ENCODE measurements around the gene RPRM. TPM values are rescaled to one million over a fixed set of nuclear protein-coding genes. Genes with fewer than 3 reads are reported as not detected.
"Not testable (repeated sequence)": the region's sequence is repeated elsewhere in the genome, so short reads cannot be mapped to it uniquely, and the experiment has no call there.

Gene RPRM
- total and polyA plus RNA-seq, 4 donors = not detected

- no peak for TF ChIP-seq ATF3 (IDR thresholded peaks at IDR 0.05)
Observed at GRCh38 chr2:153510996-153511395, 32.4 kb upstream of the RPRM start (continued).

- no peak for DNase-seq (ENCODE audit: low spot score)
- Histone ChIP-seq H3K27ac (ENCODE audit: low read depth in 1 of 2, low read length in 2 of 2) (no peak overlapping the region), H3K4me1 (ENCODE audit: control insufficient read depth in 4 of 4, insufficient read depth in 4 of 4, low read length in 3 of 4) (no peaks in the 10 kb centered on the region), H3K9me3 (ENCODE audit: control insufficient read depth in 4 of 4, low read length in 3 of 4) (no peaks in the 10 kb centered on the region), H3K36me3 (ENCODE audit: control insufficient read depth in 4 of 4, insufficient read depth in 3 of 4, low read depth in 1 of 4, low read length in 3 of 4) (no peaks in the 10 kb centered on the region), H3K9ac (ENCODE audit: low read depth in 1 of 2, low read length in 2 of 2) (no peak overlapping the region), H3K4me3 (ENCODE audit: low read depth in 1 of 3, low read length in 3 of 3) (no peak overlapping the region), H3K27me3 (ENCODE audit: control insufficient read depth in 4 of 4, insufficient read depth in 4 of 4, low read length in 3 of 4) (peaks cover 0 to 6% (median 0%) of the 10 kb centered on the region in 4 donors)
- 86% methylated on average over 15 of the region's 15 CpGs for WGBS
- no peak for TF ChIP-seq ATF3 (IDR thresholded peaks at IDR 0.05)
- TF ChIP-seq YY1 (IDR thresholded peaks at IDR 0.05) = no peak
- no peak for TF ChIP-seq REST (IDR thresholded peaks at IDR 0.05)
- no peak for TF ChIP-seq NR2F2 (IDR thresholded peaks at IDR 0.05)
- no peak for TF ChIP-seq RAD21 (IDR thresholded peaks at IDR 0.05)
- TF ChIP-seq FOXA2 (IDR thresholded peaks at IDR 0.05) = no peak
- no peak for TF ChIP-seq FOXA1 (IDR thresholded peaks at IDR 0.05)
- no peak for TF ChIP-seq ZBTB33 (IDR thresholded peaks at IDR 0.05)
- TF ChIP-seq HNF4A (conservative IDR thresholded peaks at IDR 0.05) = no peak
- TF ChIP-seq GABPA (IDR thresholded peaks at IDR 0.05 in 1 of 2, conservative IDR thresholded peaks at IDR 0.05 in 1 of 2) = no peak
- no peak for TF ChIP-seq TAF1 (conservative IDR thresholded peaks at IDR 0.05)
- no peak for TF ChIP-seq CTCF (IDR thresholded peaks at IDR 0.05; ENCODE audit: low read depth, low read length, missing input control)
- TF ChIP-seq SP1 (IDR thresholded peaks at IDR 0.05) = no peak
- TF ChIP-seq RXRA (IDR thresholded peaks at IDR 0.05) = no peak
- no peak for TF ChIP-seq EGR1 (IDR thresholded peaks at IDR 0.05; ENCODE audit: low read depth in 2 of 2)
- no peak for TF ChIP-seq HNF4G (IDR thresholded peaks at IDR 0.05)
- TF ChIP-seq JUND (IDR thresholded peaks at IDR 0.05) = no peak
- no peak for TF ChIP-seq MAX (IDR thresholded peaks at IDR 0.05)
Observed at GRCh38 chr2:153509133-153509532, 30.6 kb upstream of the RPRM start.

GRCh38 chr2:153506499-153506898 is 27.9 kb upstream of the RPRM start:
- not testable (repeated sequence) for H3K4me1 ChIP-seq (ENCODE audit: control insufficient read depth in 4 of 4, insufficient read depth in 4 of 4, low read length in 3 of 4); DNase-seq (ENCODE audit: low spot score); H3K36me3 ChIP-seq (ENCODE audit: control insufficient read depth in 4 of 4, insufficient read depth in 3 of 4, low read depth in 1 of 4, low read length in 3 of 4); H3K9ac ChIP-seq (ENCODE audit: low read depth in 1 of 2, low read length in 2 of 2); H3K27ac ChIP-seq (ENCODE audit: low read depth in 1 of 2, low read length in 2 of 2); H3K9me3 ChIP-seq (ENCODE audit: control insufficient read depth in 4 of 4, low read length in 3 of 4); H3K27me3 ChIP-seq (ENCODE audit: control insufficient read depth in 4 of 4, insufficient read depth in 4 of 4, low read length in 3 of 4); H3K4me3 ChIP-seq (ENCODE audit: low read depth in 1 of 3, low read length in 3 of 3)

All from liver (tissue), 9 donors.